ENCODE data around the gene DENND6B.

The DENND6B gene

GRCh38 chr22:50282361-50283155, 44.3 kb downstream of the DENND6B start:
- WGBS (ENCODE audit: extremely low coverage, insufficient coverage, low lambda C conversion rate), result no CpG with 5 or more reads among the region's 45 CpGs
- no peak overlapping the region for H3K23ac ChIP-seq (ENCODE audit: low read length)
- no peak overlapping the region for H3K4me2 ChIP-seq (ENCODE audit: low read length)
- no peaks in the 10 kb centered on the region for H3K79me1 ChIP-seq (ENCODE audit: low read length)
- no peak overlapping the region for H4K8ac ChIP-seq (ENCODE audit: low read depth, low read length)
- DNase-seq, result peak; percentile 77
- no peaks in the 10 kb centered on the region for H3K4me1 ChIP-seq (ENCODE audit: control insufficient read depth, low read depth, low read length)
- H3K9ac ChIP-seq (ENCODE audit: low read length), result no peak overlapping the region
- no peaks in the 10 kb centered on the region for H3K27me3 ChIP-seq (ENCODE audit: insufficient read depth, low read length, poor library complexity)
- no peak overlapping the region for H2AK5ac ChIP-seq (ENCODE audit: low read length)
- no peak overlapping the region for H3K27ac ChIP-seq (ENCODE audit: low read depth, low read length)
- no peak overlapping the region for H3K4me3 ChIP-seq (ENCODE audit: low read length)
- peaks cover 5% of the 10 kb centered on the region for H3K36me3 ChIP-seq (ENCODE audit: control insufficient read depth, insufficient read depth, low read length)
- H3K79me2 ChIP-seq (ENCODE audit: control insufficient read depth, insufficient read depth, low read length), result no peaks in the 10 kb centered on the region
- H4K5ac ChIP-seq (ENCODE audit: low read length), result no peak overlapping the region
- H2BK5ac ChIP-seq (ENCODE audit: low read length), result no peak overlapping the region
- H3K4ac ChIP-seq (ENCODE audit: low read depth, low read length), result no peak overlapping the region
- H3K18ac ChIP-seq (ENCODE audit: low read length), result no peak overlapping the region
- no peak overlapping the region for H2BK15ac ChIP-seq (replicated peaks; ENCODE audit: low read depth)
- H2BK120ac ChIP-seq (ENCODE audit: low read depth, low read length), result no peak overlapping the region
- H3K56ac ChIP-seq (ENCODE audit: low read length), result no peak overlapping the region

- Histone ChIP-seq H3K56ac (ENCODE audit: low read length) (no peak overlapping the region), H3K4ac (ENCODE audit: low read depth, low read length) (no peak overlapping the region), H3K4me2 (ENCODE audit: low read length) (no peak overlapping the region), H2AK5ac (ENCODE audit: low read length) (no peak overlapping the region), H3K4me3 (ENCODE audit: low read length) (no peak overlapping the region), H3K18ac (ENCODE audit: low read length) (no peak overlapping the region), H3K79me1 (ENCODE audit: low read length) (no peaks in the 10 kb centered on the region), H3K79me2 (ENCODE audit: control insufficient read depth, insufficient read depth, low read length) (no peaks in the 10 kb centered on the region), H2BK15ac (replicated peaks; ENCODE audit: low read depth) (no peak overlapping the region), H3K27ac (ENCODE audit: low read depth, low read length) (no peak overlapping the region), H2BK120ac (ENCODE audit: low read depth, low read length) (no peak overlapping the region), H2BK5ac (ENCODE audit: low read length) (no peak overlapping the region), H3K4me1 (ENCODE audit: control insufficient read depth, low read depth, low read length) (no peaks in the 10 kb centered on the region), H3K23ac (ENCODE audit: low read length) (no peak overlapping the region), H4K8ac (ENCODE audit: low read depth, low read length) (no peak overlapping the region), H4K5ac (ENCODE audit: low read length) (no peak overlapping the region), H3K9ac (ENCODE audit: low read length) (no peak overlapping the region), H3K36me3 (ENCODE audit: control insufficient read depth, insufficient read depth, low read length) (peaks cover 6% of the 10 kb centered on the region), H3K27me3 (ENCODE audit: insufficient read depth, low read length, poor library complexity) (no peaks in the 10 kb centered on the region)
- DNase-seq, result no peak
- WGBS (ENCODE audit: extremely low coverage, insufficient coverage, low lambda C conversion rate), result no CpG with 5 or more reads among the region's 25 CpGs
These were observed 44.9 kb downstream of the DENND6B start for GRCh38 chr22:50281957-50282356.

DNA sequence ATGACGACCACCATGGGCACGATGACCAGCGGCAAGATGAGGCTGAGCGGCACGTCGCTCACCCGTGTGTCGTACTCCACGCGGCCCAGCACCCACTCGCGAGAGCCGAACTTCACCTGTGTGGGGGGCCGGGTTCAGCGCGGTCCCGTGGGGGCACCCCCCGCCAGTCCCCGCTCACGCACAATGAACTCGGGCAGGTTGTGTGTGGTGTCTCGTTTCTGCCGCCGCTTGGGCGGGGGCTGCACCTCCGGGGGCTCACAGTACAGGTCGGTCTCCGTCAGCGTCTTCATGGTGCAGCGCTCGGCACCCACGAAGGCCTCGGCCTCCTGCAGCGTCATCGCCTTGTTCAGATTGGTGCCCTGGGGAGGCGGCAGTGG, 45.4 kb downstream of the DENND6B start:
- Histone ChIP-seq H4K8ac (ENCODE audit: low read depth, low read length) (no peak overlapping the region), H3K27me3 (ENCODE audit: insufficient read depth, low read length, poor library complexity) (no peaks in the 10 kb centered on the region), H3K56ac (ENCODE audit: low read length) (no peak overlapping the region), H4K5ac (ENCODE audit: low read length) (no peak overlapping the region), H2AK5ac (ENCODE audit: low read length) (no peak overlapping the region), H3K36me3 (ENCODE audit: control insufficient read depth, insufficient read depth, low read length) (peaks cover 6% of the 10 kb centered on the region), H3K9ac (ENCODE audit: low read length) (no peak overlapping the region), H3K79me2 (ENCODE audit: control insufficient read depth, insufficient read depth, low read length) (no peaks in the 10 kb centered on the region), H3K18ac (ENCODE audit: low read length) (no peak overlapping the region), H2BK120ac (ENCODE audit: low read depth, low read length) (no peak overlapping the region), H3K4ac (ENCODE audit: low read depth, low read length) (no peak overlapping the region), H3K4me3 (ENCODE audit: low read length) (no peak overlapping the region), H3K4me2 (ENCODE audit: low read length) (no peak overlapping the region), H2BK5ac (ENCODE audit: low read length) (no peak overlapping the region), H3K4me1 (ENCODE audit: control insufficient read depth, low read depth, low read length) (no peaks in the 10 kb centered on the region), H3K27ac (ENCODE audit: low read depth, low read length) (no peak overlapping the region), H3K23ac (ENCODE audit: low read length) (no peak overlapping the region), H2BK15ac (replicated peaks; ENCODE audit: low read depth) (no peak overlapping the region), H3K79me1 (ENCODE audit: low read length) (no peaks in the 10 kb centered on the region)
- DNase-seq, result no peak
- whole genome bisulfite sequencing (ENCODE audit: extremely low coverage, insufficient coverage, low lambda C conversion rate), result no CpG with 5 or more reads among the region's 36 CpGs

GRCh38 chr22:50280708-50281383, 46.0 kb downstream of the DENND6B start:
- no peak overlapping the region for H3K9ac ChIP-seq (ENCODE audit: low read length)
- no peaks in the 10 kb centered on the region for H3K79me2 ChIP-seq (ENCODE audit: control insufficient read depth, insufficient read depth, low read length)
- no peak overlapping the region for H2AK5ac ChIP-seq (ENCODE audit: low read length)
- H3K4me2 ChIP-seq (ENCODE audit: low read length), result no peak overlapping the region
- peaks cover 6% of the 10 kb centered on the region for H3K36me3 ChIP-seq (ENCODE audit: control insufficient read depth, insufficient read depth, low read length)
- no peak for DNase-seq
- no peak overlapping the region for H4K5ac ChIP-seq (ENCODE audit: low read length)
- H3K4me1 ChIP-seq (ENCODE audit: control insufficient read depth, low read depth, low read length), result no peaks in the 10 kb centered on the region
- H3K27me3 ChIP-seq (ENCODE audit: insufficient read depth, low read length, poor library complexity), result no peaks in the 10 kb centered on the region
- H3K79me1 ChIP-seq (ENCODE audit: low read length), result no peaks in the 10 kb centered on the region
- H2BK15ac ChIP-seq (replicated peaks; ENCODE audit: low read depth), result no peak overlapping the region
- no peak overlapping the region for H2BK120ac ChIP-seq (ENCODE audit: low read depth, low read length)
- no peak overlapping the region for H3K18ac ChIP-seq (ENCODE audit: low read length)
- WGBS (ENCODE audit: extremely low coverage, insufficient coverage, low lambda C conversion rate), result no CpG with 5 or more reads among the region's 47 CpGs
- no peak overlapping the region for H4K8ac ChIP-seq (ENCODE audit: low read depth, low read length)
- no peak overlapping the region for H3K56ac ChIP-seq (ENCODE audit: low read length)
- no peak overlapping the region for H3K4me3 ChIP-seq (ENCODE audit: low read length)
- H3K4ac ChIP-seq (ENCODE audit: low read depth, low read length), result no peak overlapping the region
- H2BK5ac ChIP-seq (ENCODE audit: low read length), result no peak overlapping the region
- H3K27ac ChIP-seq (ENCODE audit: low read depth, low read length), result no peak overlapping the region
- H3K23ac ChIP-seq (ENCODE audit: low read length), result no peak overlapping the region

- Histone ChIP-seq H3K9ac (ENCODE audit: low read length) (no peak overlapping the region), H4K8ac (ENCODE audit: low read depth, low read length) (no peak overlapping the region), H3K79me2 (ENCODE audit: control insufficient read depth, insufficient read depth, low read length) (no peaks in the 10 kb centered on the region), H3K56ac (ENCODE audit: low read length) (no peak overlapping the region), H4K5ac (ENCODE audit: low read length) (no peak overlapping the region), H2BK120ac (ENCODE audit: low read depth, low read length) (no peak overlapping the region), H3K79me1 (ENCODE audit: low read length) (no peaks in the 10 kb centered on the region), H3K23ac (ENCODE audit: low read length) (no peak overlapping the region), H2AK5ac (ENCODE audit: low read length) (no peak overlapping the region), H3K4me1 (ENCODE audit: control insufficient read depth, low read depth, low read length) (no peaks in the 10 kb centered on the region), H3K4me2 (ENCODE audit: low read length) (no peak overlapping the region), H2BK15ac (replicated peaks; ENCODE audit: low read depth) (no peak overlapping the region), H3K18ac (ENCODE audit: low read length) (no peak overlapping the region), H3K4ac (ENCODE audit: low read depth, low read length) (no peak overlapping the region), H3K4me3 (ENCODE audit: low read length) (no peak overlapping the region), H3K27me3 (ENCODE audit: insufficient read depth, low read length, poor library complexity) (no peaks in the 10 kb centered on the region), H2BK5ac (ENCODE audit: low read length) (no peak overlapping the region), H3K27ac (ENCODE audit: low read depth, low read length) (no peak overlapping the region), H3K36me3 (ENCODE audit: control insufficient read depth, insufficient read depth, low read length) (peaks cover 6% of the 10 kb centered on the region)
- no peak for DNase-seq
- no CpG with 5 or more reads among the region's 38 CpGs for WGBS (ENCODE audit: extremely low coverage, insufficient coverage, low lambda C conversion rate)
These were observed 46.6 kb downstream of the DENND6B start for GRCh38 chr22:50280022-50280707.
